H54 (cell line): ENCODE results near the gene HOXC4.
A peak's percentile ranks its signal among the peaks of the same experiment; 100 is the strongest.

Experiments
- DNase-seq: peaks from one replicate; pipeline ENCODE4 v3.0.0; 2011; ENCODE audit warnings: low spot score, mixed read lengths; ENCODE audit not compliant: insufficient read length
- FAIRE-seq: peaks from 3 replicates; lab custom pipeline; 2011; peaks lifted over from hg19 to GRCh38; lab: Jason Lieb, UNC
- POLR2A ChIP-seq: IDR thresholded peaks from 2 replicates; pipeline ENCODE4 v1.6.1; 2011; ENCODE audit warnings: low read depth, mild to moderate bottlenecking, low read length

HOXC4 gene

GRCh38 chr12:54010972-54011664 lies 42.5 kb upstream of the HOXC4 start:
- DNase-seq (no peak), FAIRE-seq (no peak)
- TF ChIP-seq POLR2A, result no peak

- no peak for TF ChIP-seq POLR2A
- DNase-seq (no peak), FAIRE-seq (no peak)
These were observed 41.7 kb upstream of the HOXC4 start for GRCh38 chr12:54011665-54012532.

GRCh38 chr12:54012631-54013409 lies 40.8 kb upstream of the HOXC4 start:
- DNase-seq (no peak), FAIRE-seq (no peak)
- no peak for TF ChIP-seq POLR2A

- no peak for DNase-seq
- no peak for FAIRE-seq
- TF ChIP-seq POLR2A, result no peak
These were observed 39.1 kb upstream of the HOXC4 start for GRCh38 chr12:54014377-54015017.

- no peak for TF ChIP-seq POLR2A
- FAIRE-seq (no peak), DNase-seq (no peak)
These were observed 38.4 kb upstream of the HOXC4 start for GRCh38 chr12:54015018-54015931.

- TF ChIP-seq POLR2A, result no peak
- DNase-seq (no peak), FAIRE-seq (no peak)
These were observed 37.6 kb upstream of the HOXC4 start for GRCh38 chr12:54016051-54016450.

- DNase-seq (peak; percentile 77), FAIRE-seq (peak; percentile 61)
- peak; percentile 24; the same call in 1 of the 2 replicates for TF ChIP-seq POLR2A
These were observed 37.1 kb upstream of the HOXC4 start for GRCh38 chr12:54016478-54016964.

GRCh38 chr12:54017027-54017788 lies 36.4 kb upstream of the HOXC4 start:
- TF ChIP-seq POLR2A, result 0 out of 2 replicates have a peak, but pooled peaks have one; percentile 4
- FAIRE-seq (no peak), DNase-seq (peak; percentile 63)

GRCh38 chr12:54017878-54018467 lies 35.7 kb upstream of the HOXC4 start:
- FAIRE-seq (no peak), DNase-seq (peak; percentile 93)

GRCh38 chr12:54018468-54018984 lies 35.1 kb upstream of the HOXC4 start:
- no peak for FAIRE-seq
- 0 out of 2 replicates have a peak, but pooled peaks have one; percentile 7 for TF ChIP-seq POLR2A
- no peak for DNase-seq

More at GRCh38 chr12:54017878-54018467, 35.7 kb upstream of the HOXC4 start:
- no peak; the same call in none of the 2 replicates for TF ChIP-seq POLR2A
